Measurements from ENCODE around the gene CTNNA1.

The CTNNA1 gene

GRCh38 chr5:138937392-138938387, 184.5 kb downstream of the CTNNA1 start:
- DNase-seq = no peak

- DNase-seq = no peak
Measured at GRCh38 chr5:138938526-138938925, 185.3 kb downstream of the CTNNA1 start.

- no peak for DNase-seq
Measured at GRCh38 chr5:138942066-138942465, 188.8 kb downstream of the CTNNA1 start.

GRCh38 chr5:138942861-138943260, 189.6 kb downstream of the CTNNA1 start:
- DNase-seq = no peak

GRCh38 chr5:138943599-138944173, 190.5 kb downstream of the CTNNA1 start:
- no peak for DNase-seq

GRCh38 chr5:138944527-138945322, 191.5 kb downstream of the CTNNA1 start:
- DNase-seq = no peak

- DNase-seq = no peak
Measured at GRCh38 chr5:138945421-138946240, 192.4 kb downstream of the CTNNA1 start.

GRCh38 chr5:138946241-138946623, 193.0 kb downstream of the CTNNA1 start:
- no peak for DNase-seq

- DNase-seq = no peak
Measured at GRCh38 chr5:138946831-138947560, 193.8 kb downstream of the CTNNA1 start.

- DNase-seq = no peak
Measured at GRCh38 chr5:138947780-138948179, 194.6 kb downstream of the CTNNA1 start.

- no peak for DNase-seq
Measured at GRCh38 chr5:138948471-138949222, 195.4 kb downstream of the CTNNA1 start.

- DNase-seq = no peak
Measured at GRCh38 chr5:138949223-138949574, 196.0 kb downstream of the CTNNA1 start.

GRCh38 chr5:138949988-138950387, 196.8 kb downstream of the CTNNA1 start:
- no peak for DNase-seq

GRCh38 chr5:138950421-138951031, 197.3 kb downstream of the CTNNA1 start:
- no peak for DNase-seq

- DNase-seq = no peak
Measured at GRCh38 chr5:138951091-138951985, 198.1 kb downstream of the CTNNA1 start.

- DNase-seq = no peak
Measured at GRCh38 chr5:138951986-138952735, 198.9 kb downstream of the CTNNA1 start.

- no peak for DNase-seq
Measured at GRCh38 chr5:138952962-138953361, 199.7 kb downstream of the CTNNA1 start.

GRCh38 chr5:138953387-138954256, 200.4 kb downstream of the CTNNA1 start:
- peak; percentile 39 to 70 for DNase-seq
